Activated B cell treated with CpG ODN at 0.5 μM for 24 hours (primary cell): Measurements from ENCODE around the gene TFR2. TPM values are rescaled to one million over a fixed set of nuclear protein-coding genes. Genes with fewer than 3 reads are reported as not detected.

Source experiments
- ATAC-seq: fragments of 200-7000 bp; cut with Tn5 transposase; one replicate; pipeline ENCODE4 v1.10.0; 2021; ENCODE audit warnings: low read depth, mild to moderate bottlenecking, moderate library complexity
- CTCF ChIA-PET: fragments of 350-600 bp; sonication (Branson Sonifier 250); formaldehyde crosslinking; loops from one replicate; lab custom pipeline; 2021; ENCODE audit warnings: antibody characterized with exemption; lab: Charles Lee
- POLR2A ChIA-PET: fragments of 350-600 bp; sonication (Branson Sonifier 250); formaldehyde crosslinking; loops from one replicate; lab custom pipeline; 2021; ENCODE audit warnings: antibody characterized with exemption; lab: Charles Lee
- DNase-seq: peaks from one replicate; pipeline ENCODE4 v3.0.0; 2022
- H3K27ac Mint-ChIP-seq: one replicate; pipeline ENCODE4 v1.8.0; 2020; ENCODE audit warnings: mixed read lengths
- H3K27me3 Mint-ChIP-seq: one replicate; pipeline ENCODE4 v1.8.0; 2021; ENCODE audit warnings: mixed read lengths
- H3K36me3 Mint-ChIP-seq: one replicate; pipeline ENCODE4 v1.8.0; 2021; ENCODE audit warnings: low read depth, mixed read lengths
- H3K4me1 Mint-ChIP-seq: one replicate; pipeline ENCODE4 v1.8.0; 2021; ENCODE audit warnings: mixed read lengths
- H3K4me3 Mint-ChIP-seq: one replicate; pipeline ENCODE4 v1.8.0; 2020; ENCODE audit warnings: mild to moderate bottlenecking, mixed read lengths
- H3K9me3 Mint-ChIP-seq: one replicate; pipeline ENCODE4 v1.8.0; 2020; ENCODE audit warnings: mixed read lengths
- CTCF ChIP-seq: fragments of 200-600 bp; IDR thresholded peaks from one replicate; pipeline ENCODE4 v1.8.0; 2022; ENCODE audit warnings: antibody characterized with exemption, mild to moderate bottlenecking
- intact Hi-C: fragments of 100-400 bp; cut with micrococcal nuclease; formaldehyde crosslinking; loops from one replicate; pipeline ENCODE4 v1.15.1; 2024
- total RNA-seq: library from RNA; stranded (reverse); gene quantifications from 2 replicates; pipeline ENCODE4 v1.2.3, GENCODE V29; 2022

TFR2 gene
- total RNA-seq, 1 donor from 2014 or later, result 7.5 TPM

GRCh38 chr7:100678291-100678984 is 37.1 kb upstream of the TFR2 start:
- H3K4me1 Mint-ChIP-seq, result peaks cover 5% of the 10 kb centered on the region
- DNase-seq (no peak), ATAC-seq (no peak)
- no peaks in the 10 kb centered on the region for H3K27me3 Mint-ChIP-seq
- intact Hi-C loops, result loop anchor here (10.0 kb wide), 1 partner anchor 594 kb away; the partner anchor contains the start of genes COPS6 and ZNF3
- peaks cover 59% of the 10 kb centered on the region for H3K36me3 Mint-ChIP-seq
- TF ChIP-seq CTCF, result no peak
- no peak overlapping the region for H3K4me3 Mint-ChIP-seq
- H3K27ac Mint-ChIP-seq, result peak overlapping the region; percentile 24
- ChIA-PET CTCF (interaction anchor here (1.4 to 1.8 kb wide), 2 partner anchors 13 to 73 kb away, joined by 4 to 7 read pairs; no protein-coding TSS in a partner anchor), POLR2A (interaction anchor here (0.6 to 6.3 kb wide), 4 partner anchors 27 to 196 kb away, joined by 3 to 60 read pairs (median 4); partner anchors contain the start of genes FBXO24, LRCH4, POP7 and SRRT)
- H3K9me3 Mint-ChIP-seq, result no peaks in the 10 kb centered on the region

- Mint-ChIP-seq H3K36me3 (peaks cover 54% of the 10 kb centered on the region), H3K9me3 (no peaks in the 10 kb centered on the region), H3K27ac (peak overlapping the region; percentile 80), H3K27me3 (no peaks in the 10 kb centered on the region), H3K4me1 (peaks cover 9% of the 10 kb centered on the region), H3K4me3 (no peak overlapping the region)
- no peak for DNase-seq
- no peak for ATAC-seq
- TF ChIP-seq CTCF, result no peak
- intact Hi-C loops, result loop anchor here (10.0 kb wide), 1 partner anchor 593 kb away; the partner anchor contains the start of genes COPS6 and ZNF3
- ChIA-PET POLR2A (interaction anchor here (0.6 to 6.3 kb wide), 7 partner anchors 28 to 562 kb away, joined by 3 to 60 read pairs (median 3); partner anchors contain the start of genes FBXO24, LRCH4, POP7 and SRRT), CTCF (interaction anchor here (1.4 to 1.8 kb wide), 2 partner anchors 14 to 72 kb away, joined by 4 to 7 read pairs; no protein-coding TSS in a partner anchor)
Measured at GRCh38 chr7:100677308-100678267, 36.2 kb upstream of the TFR2 start.

- DNase-seq (no peak), ATAC-seq (no peak)
- intact Hi-C loops, result loop anchor here (1.0 to 10.0 kb wide), 2 partner anchors 15 to 592 kb away; partner anchors contain the start of genes COPS6 and ZNF3
- peaks cover 11% of the 10 kb centered on the region for H3K4me1 Mint-ChIP-seq
- ChIA-PET POLR2A (interaction anchor here (0.6 to 6.3 kb wide), 9 partner anchors 16 to 576 kb away, joined by 3 to 60 read pairs (median 4); partner anchors contain the start of genes FBXO24, GIGYF1, LRCH4 and MCM7), CTCF (interaction anchor here (1.4 to 2.0 kb wide), 3 partner anchors 15 to 72 kb away, joined by 4 to 8 read pairs (median 7); no protein-coding TSS in a partner anchor)
- H3K27ac Mint-ChIP-seq, result peak overlapping the region; percentile 80
- peaks cover 47% of the 10 kb centered on the region for H3K36me3 Mint-ChIP-seq
- no peaks in the 10 kb centered on the region for H3K27me3 Mint-ChIP-seq
- no peak for TF ChIP-seq CTCF
- no peaks in the 10 kb centered on the region for H3K9me3 Mint-ChIP-seq
- H3K4me3 Mint-ChIP-seq, result peak overlapping the region; percentile 68
Measured at GRCh38 chr7:100676501-100677306, 35.4 kb upstream of the TFR2 start.

GRCh38 chr7:100675581-100676350 is 34.4 kb upstream of the TFR2 start:
- peaks cover 11% of the 10 kb centered on the region for H3K4me1 Mint-ChIP-seq
- no peaks in the 10 kb centered on the region for H3K9me3 Mint-ChIP-seq
- H3K27me3 Mint-ChIP-seq, result no peaks in the 10 kb centered on the region
- peaks cover 41% of the 10 kb centered on the region for H3K36me3 Mint-ChIP-seq
- no peak for TF ChIP-seq CTCF
- DNase-seq, result peak; percentile 77
- POLR2A ChIA-PET, result interaction anchor here (0.7 to 6.3 kb wide), 14 partner anchors 17 to 575 kb away, joined by 3 to 60 read pairs (median 4); partner anchors contain the start of genes FBXO24, GIGYF1, LRCH4 and MCM7
- intact Hi-C loops, result loop anchor here (1.0 to 10.0 kb wide), 2 partner anchors 16 to 591 kb away; partner anchors contain the start of genes COPS6 and ZNF3
- peak overlapping the region; percentile 87 for H3K4me3 Mint-ChIP-seq
- peak overlapping the region; percentile 88 for H3K27ac Mint-ChIP-seq
- CTCF ChIA-PET, result interaction anchor here (1.5 to 2.0 kb wide), 2 partner anchors 42 to 112 kb away, joined by 3 to 8 read pairs; no protein-coding TSS in a partner anchor
- ATAC-seq, result peak; percentile 44
